T-helper 1 cell treated with Interleukin-12 subunit alpha and Interleukin-12 subunit beta and Interleukin-4 antibody, amounts not matched to agents 30 μg/mL and 1 μg/mL, for 36 hours (primary cell): ENCODE measurements around the gene SPATA6L.
"Not testable (repeated sequence)": the region's sequence is repeated elsewhere in the genome, so short reads cannot be mapped to it uniquely, and the experiment has no call there.

ENCODE experiments used
- H3K27ac Mint-ChIP-seq: one replicate; pipeline ENCODE4 v1.8.0; 2021; ENCODE audit warnings: mild to moderate bottlenecking, mixed read lengths
- H3K27me3 Mint-ChIP-seq: one replicate; pipeline ENCODE4 v1.8.0; 2021; ENCODE audit warnings: low read depth, mixed read lengths
- H3K36me3 Mint-ChIP-seq: one replicate; pipeline ENCODE4 v1.8.0; 2021; ENCODE audit warnings: low read depth, mixed read lengths
- H3K4me1 Mint-ChIP-seq: one replicate; pipeline ENCODE4 v1.8.0; 2021; ENCODE audit warnings: low read depth, mixed read lengths
- H3K4me3 Mint-ChIP-seq: one replicate; pipeline ENCODE4 v1.8.0; 2021; ENCODE audit warnings: mild to moderate bottlenecking, moderate library complexity, mixed read lengths
- H3K9me3 Mint-ChIP-seq: one replicate; pipeline ENCODE4 v1.8.0; 2021; ENCODE audit warnings: mixed read lengths

Gene SPATA6L

DNA sequence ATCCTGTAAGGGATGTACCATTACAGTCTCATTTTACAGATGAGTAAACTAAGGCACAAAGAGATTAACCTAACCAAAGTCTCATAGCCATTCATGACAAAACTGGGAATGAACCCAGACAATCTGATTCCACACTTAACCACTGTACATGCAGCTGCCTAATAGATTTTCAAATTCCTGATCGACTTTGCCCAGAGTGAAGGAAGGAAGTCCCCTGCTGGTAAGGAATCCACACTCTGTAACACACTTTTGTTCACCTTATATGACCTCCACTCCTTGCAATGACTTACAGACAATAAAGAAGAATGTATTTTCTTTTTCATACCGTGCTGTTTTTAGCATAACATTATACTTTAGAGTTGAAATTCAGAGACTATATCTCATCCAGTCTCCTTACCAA lies 35.4 kb downstream of the SPATA6L start:
- Mint-ChIP-seq H3K27me3 (peaks cover 4% of the 10 kb centered on the region), H3K27ac (no peak overlapping the region), H3K36me3 (no peaks in the 10 kb centered on the region), H3K4me3 (no peak overlapping the region), H3K9me3 (no peaks in the 10 kb centered on the region), H3K4me1 (peaks cover 2% of the 10 kb centered on the region)

DNA sequence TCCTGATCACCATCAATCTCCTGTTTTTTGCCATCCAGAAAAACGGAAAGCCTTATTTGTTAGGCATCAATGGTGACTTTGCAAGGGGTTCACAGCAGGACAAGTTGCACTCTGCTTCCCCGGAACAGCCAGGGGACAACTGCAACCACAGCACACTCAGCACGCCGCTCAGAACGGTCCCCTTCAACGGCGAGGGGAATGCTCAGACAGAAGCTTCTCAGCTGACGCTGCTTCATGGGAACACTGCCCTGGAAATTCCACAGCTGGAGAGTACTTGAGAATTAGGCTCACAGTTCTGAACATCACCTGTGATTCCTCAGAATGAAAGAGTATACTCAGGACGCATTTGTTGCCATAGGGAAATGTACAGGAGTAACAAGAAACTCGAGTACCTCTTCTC lies 44.3 kb downstream of the SPATA6L start:
- peaks cover 8% of the 10 kb centered on the region for H3K27me3 Mint-ChIP-seq
- H3K27ac Mint-ChIP-seq: no peak overlapping the region
- H3K9me3 Mint-ChIP-seq: peaks cover 9% of the 10 kb centered on the region
- H3K4me3 Mint-ChIP-seq: no peak overlapping the region
- peaks cover 5% of the 10 kb centered on the region for H3K36me3 Mint-ChIP-seq
- peaks cover 16% of the 10 kb centered on the region for H3K4me1 Mint-ChIP-seq

DNA sequence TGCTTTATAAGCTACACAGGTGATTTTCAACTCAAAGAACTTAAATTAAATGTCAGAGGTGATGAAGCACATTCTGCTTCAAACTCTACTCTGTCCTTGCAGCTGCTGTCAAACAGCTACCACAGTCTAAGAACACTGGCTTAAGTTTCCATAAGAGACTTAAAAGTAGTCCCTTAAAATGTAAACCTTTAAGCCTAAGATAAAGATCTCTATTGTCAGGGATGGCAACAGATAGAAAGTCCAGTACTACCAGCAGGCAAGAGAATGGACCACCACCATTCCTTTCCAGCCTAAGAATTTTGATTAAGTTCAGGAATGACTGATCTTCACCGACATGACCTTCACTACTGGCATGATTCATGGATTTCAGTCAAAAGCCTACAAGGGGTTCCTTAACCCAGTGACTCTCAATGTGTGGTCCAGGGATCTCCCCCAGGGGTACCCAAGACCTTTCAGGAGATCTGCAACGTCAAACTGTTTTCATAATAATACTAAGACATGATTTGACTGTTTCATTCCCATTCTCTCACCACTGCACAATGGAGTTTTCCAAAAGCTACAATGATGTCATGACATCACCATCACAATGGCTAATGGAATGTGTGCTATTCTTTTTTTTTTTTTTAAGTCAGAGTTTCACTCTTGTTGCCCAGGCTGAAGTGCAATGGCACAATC lies 45.3 kb downstream of the SPATA6L start:
- Mint-ChIP-seq H3K27me3 (peaks cover 5% of the 10 kb centered on the region), H3K27ac (no peak overlapping the region), H3K4me3 (no peak overlapping the region), H3K9me3 (peaks cover 9% of the 10 kb centered on the region), H3K36me3 (peaks cover 5% of the 10 kb centered on the region), H3K4me1 (peaks cover 16% of the 10 kb centered on the region)

DNA sequence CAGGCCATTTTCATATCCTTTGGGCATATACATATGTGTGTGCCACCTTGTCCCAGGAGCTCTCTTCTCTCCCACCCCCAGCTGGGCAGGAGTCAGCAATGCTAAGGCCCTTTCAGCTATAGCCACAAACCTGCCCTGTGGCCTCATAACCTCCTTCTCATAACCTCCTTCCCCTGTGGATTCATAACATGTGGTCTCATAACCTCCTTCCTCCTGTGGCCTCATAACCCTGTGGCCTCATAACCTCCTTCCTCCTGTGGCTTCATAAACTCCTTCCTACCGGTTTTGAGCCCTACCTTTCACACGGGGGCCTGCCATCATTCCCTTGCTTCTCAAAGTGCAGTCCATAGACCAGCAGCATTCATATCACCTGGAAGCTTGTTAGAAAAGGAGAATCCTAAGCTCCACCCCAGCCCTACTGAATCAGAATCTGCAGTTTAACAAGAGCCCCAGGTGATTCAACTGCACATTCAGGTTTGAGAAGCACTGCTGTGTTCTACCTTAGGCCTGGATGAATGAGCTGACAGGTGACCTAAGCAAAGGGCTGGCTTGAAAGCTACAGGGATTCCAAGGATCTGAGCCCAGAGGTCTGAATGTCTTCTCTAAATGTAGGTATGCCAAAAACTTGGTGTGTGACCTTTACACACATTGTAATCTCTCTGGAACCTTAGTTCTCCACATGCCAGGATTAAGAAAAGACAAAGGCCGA lies 46.1 kb downstream of the SPATA6L start:
- no peak overlapping the region for H3K4me3 Mint-ChIP-seq
- peaks cover 20% of the 10 kb centered on the region for H3K4me1 Mint-ChIP-seq
- peak overlapping the region; percentile 28 for H3K27ac Mint-ChIP-seq
- peaks cover 5% of the 10 kb centered on the region for H3K36me3 Mint-ChIP-seq
- peaks cover 4% of the 10 kb centered on the region for H3K27me3 Mint-ChIP-seq
- H3K9me3 Mint-ChIP-seq: peaks cover 9% of the 10 kb centered on the region

DNA sequence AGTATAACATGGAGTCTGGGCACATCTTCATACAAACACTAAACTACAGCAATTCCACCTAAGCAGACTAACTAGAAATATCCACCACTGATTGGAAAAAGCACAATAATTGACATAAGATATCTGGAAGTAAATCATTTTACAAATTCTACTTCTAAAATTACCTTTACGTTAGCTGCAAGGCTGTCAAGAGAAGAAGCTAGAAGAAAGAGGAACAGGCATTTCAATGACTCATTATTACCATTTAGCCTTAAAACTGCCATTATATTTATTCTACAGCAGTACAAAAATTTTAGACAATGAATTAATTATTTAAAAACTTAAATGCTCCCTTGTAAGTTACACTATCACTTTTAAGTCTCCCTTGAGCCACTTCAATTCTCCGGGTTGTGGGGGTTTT lies 47.6 kb downstream of the SPATA6L start:
- Mint-ChIP-seq H3K27ac (no peak overlapping the region), H3K9me3 (peaks cover 9% of the 10 kb centered on the region), H3K4me1 (peaks cover 23% of the 10 kb centered on the region), H3K4me3 (no peak overlapping the region), H3K36me3 (peaks cover 5% of the 10 kb centered on the region), H3K27me3 (peaks cover 4% of the 10 kb centered on the region)

DNA sequence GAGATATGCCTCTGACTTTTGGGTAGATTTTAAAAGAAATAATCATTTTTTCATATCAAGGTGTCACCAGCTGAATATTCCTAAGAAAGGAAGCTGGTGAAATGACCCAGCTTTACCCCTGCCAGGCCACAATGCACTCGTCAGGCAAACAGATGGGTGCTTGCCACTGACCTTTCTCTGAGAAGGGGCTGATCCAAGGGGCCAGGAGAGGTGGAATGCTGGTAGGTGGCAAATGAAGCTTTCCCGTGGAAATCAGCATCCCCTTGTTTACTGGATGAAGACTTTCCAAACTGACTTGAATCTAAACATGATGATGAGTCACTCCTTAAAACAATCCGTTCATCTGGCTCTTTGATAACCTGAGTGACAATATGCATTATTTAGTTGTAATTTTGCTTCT lies 48.5 kb downstream of the SPATA6L start:
- H3K4me1 Mint-ChIP-seq: peaks cover 23% of the 10 kb centered on the region
- H3K27me3 Mint-ChIP-seq: peaks cover 4% of the 10 kb centered on the region
- no peak overlapping the region for H3K27ac Mint-ChIP-seq

DNA sequence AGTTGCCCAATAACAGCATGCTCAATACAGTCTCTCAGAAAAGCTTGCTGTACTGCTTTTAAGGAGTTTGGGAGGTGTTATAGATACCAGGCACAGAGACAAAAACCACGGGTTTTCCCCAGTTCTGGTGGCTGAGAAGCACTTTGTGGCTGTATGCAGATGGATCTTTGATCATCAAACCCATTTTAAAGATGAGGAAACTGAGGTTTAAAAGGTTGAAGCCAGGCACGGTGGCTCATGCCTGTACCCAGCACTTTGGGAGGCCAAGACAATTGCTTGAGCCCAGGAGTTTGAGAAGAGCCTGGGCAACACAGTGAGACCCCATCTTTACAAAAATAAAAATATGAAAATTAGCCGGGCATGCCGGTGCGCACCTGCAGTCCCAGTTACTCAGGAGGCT lies 50.5 kb downstream of the SPATA6L start:
- peaks cover 15% of the 10 kb centered on the region for H3K9me3 Mint-ChIP-seq
- H3K27me3 Mint-ChIP-seq: peaks cover 9% of the 10 kb centered on the region
- no peak overlapping the region for H3K27ac Mint-ChIP-seq
- H3K4me1 Mint-ChIP-seq: peaks cover 20% of the 10 kb centered on the region
- H3K36me3 Mint-ChIP-seq: peaks cover 5% of the 10 kb centered on the region
- H3K4me3 Mint-ChIP-seq: no peak overlapping the region

More for the DNA sequence above, 48.5 kb downstream of the SPATA6L start:
- Mint-ChIP-seq H3K4me3 (no peak overlapping the region), H3K9me3 (peaks cover 9% of the 10 kb centered on the region), H3K36me3 (peaks cover 5% of the 10 kb centered on the region)

DNA sequence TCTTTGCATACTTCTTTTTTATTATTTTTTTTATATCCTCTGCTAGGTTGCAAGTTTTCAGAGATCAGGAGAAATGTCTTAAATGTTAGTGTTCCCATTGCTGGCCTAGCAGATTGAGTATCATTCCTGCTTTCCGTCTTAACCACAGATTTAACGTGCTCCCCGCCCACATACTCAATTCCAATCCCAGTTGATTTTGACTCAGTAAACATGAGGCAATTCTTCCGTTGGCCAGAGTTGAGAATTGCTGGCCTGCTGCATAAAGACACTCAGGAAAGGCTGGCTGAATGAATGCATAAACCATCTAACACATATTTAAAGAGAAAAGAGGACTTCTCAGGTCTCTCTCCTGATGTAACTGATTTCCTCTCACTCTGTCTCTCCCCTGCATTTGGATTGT lies 51.0 kb downstream of the SPATA6L start:
- H3K27ac Mint-ChIP-seq: no peak overlapping the region

DNA sequence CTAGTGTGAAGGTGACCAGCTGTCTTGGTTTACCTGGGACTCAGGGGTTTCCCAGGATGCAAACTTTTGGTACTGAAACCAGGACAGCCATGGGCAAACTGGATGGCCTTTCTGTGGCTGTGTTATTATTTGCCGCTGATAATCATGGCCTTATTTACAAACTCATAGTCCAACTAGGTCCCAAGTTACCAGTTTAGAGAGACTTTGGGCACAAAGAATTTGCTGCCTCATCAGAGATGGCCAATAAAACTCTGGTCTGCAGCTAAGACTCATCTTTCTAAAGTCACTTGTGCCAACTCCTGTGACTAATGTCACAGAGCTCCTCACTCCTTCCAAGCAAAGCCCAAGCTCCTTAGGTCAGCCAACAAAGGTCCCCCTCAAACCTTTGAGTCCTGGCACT lies 51.7 kb downstream of the SPATA6L start:
- Mint-ChIP-seq H3K9me3 (peaks cover 7% of the 10 kb centered on the region), H3K36me3 (no peaks in the 10 kb centered on the region), H3K27me3 (peaks cover 9% of the 10 kb centered on the region), H3K4me1 (peaks cover 10% of the 10 kb centered on the region), H3K4me3 (no peak overlapping the region), H3K27ac (no peak overlapping the region)

More for the DNA sequence above, 51.0 kb downstream of the SPATA6L start:
- peaks cover 9% of the 10 kb centered on the region for H3K27me3 Mint-ChIP-seq
- H3K36me3 Mint-ChIP-seq: peaks cover 2% of the 10 kb centered on the region
- peaks cover 10% of the 10 kb centered on the region for H3K9me3 Mint-ChIP-seq
- peaks cover 16% of the 10 kb centered on the region for H3K4me1 Mint-ChIP-seq
- H3K4me3 Mint-ChIP-seq: no peak overlapping the region

DNA sequence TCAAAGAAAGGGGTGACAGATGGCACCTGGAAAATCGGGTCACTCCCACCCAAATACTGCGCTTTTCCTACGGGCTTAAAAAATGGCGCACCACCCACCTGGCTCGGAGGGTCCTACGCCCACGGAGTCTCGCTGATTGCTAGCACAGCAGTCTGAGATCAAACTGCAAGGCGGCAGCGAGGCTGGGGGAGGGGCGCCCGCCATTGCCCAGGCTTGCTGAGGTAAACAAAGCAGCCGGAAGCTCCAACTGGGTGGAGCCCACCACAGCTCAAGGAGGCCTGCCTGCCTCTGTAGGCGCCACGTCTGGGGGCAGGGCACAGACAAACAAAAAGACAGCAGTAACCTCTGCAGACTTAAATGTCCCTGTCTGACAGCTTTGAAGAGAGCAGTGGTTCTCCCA lies 60.2 kb downstream of the SPATA6L start:
- peaks cover 11% of the 10 kb centered on the region for H3K4me1 Mint-ChIP-seq
- H3K27me3 Mint-ChIP-seq, H3K27ac Mint-ChIP-seq, H3K4me3 Mint-ChIP-seq, H3K36me3 Mint-ChIP-seq, H3K9me3 Mint-ChIP-seq: not testable (repeated sequence)

DNA sequence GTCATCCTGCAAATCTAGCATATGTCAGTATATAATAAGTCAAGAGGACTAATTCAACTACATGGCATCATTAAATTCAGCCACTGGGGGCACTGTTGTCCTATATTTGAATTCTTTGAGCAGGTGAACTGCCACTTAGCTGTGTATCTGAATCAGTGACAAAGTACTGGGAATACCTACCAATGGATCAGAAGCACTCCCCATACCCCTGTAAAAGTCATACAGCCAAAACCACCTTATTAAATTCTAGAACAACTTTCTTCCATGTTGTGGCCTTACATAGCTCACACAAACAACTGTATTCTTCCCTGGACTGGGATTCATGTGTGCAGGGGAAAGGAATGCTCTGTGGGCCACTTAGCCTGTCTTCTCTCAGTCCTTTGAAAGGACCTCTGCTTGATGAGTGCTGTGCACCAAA lies 61.6 kb downstream of the SPATA6L start:
- Mint-ChIP-seq H3K27me3 (no peaks in the 10 kb centered on the region), H3K27ac (no peak overlapping the region), H3K4me3 (no peak overlapping the region), H3K4me1 (peaks cover 22% of the 10 kb centered on the region), H3K9me3 (no peaks in the 10 kb centered on the region), H3K36me3 (no peaks in the 10 kb centered on the region)

DNA sequence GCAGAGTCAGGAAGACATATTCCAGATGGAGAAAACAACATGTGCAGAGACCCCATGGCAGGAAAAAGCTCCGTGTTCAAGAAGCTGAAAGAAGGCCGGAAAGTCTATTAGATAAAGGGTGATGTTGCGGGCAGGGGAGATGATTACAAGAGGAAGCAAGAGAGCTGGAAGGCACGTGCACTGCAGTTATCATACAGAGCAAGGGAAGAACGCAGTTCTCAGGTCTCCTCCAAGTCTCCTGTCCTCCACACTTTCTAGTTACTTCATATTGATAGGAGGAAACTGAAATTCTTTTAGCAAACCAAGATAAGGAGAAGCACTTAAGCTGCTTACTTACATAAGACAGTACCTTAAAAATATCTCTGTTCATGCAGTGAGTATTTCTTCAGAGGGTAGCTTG lies 62.5 kb downstream of the SPATA6L start:
- Mint-ChIP-seq H3K36me3 (no peaks in the 10 kb centered on the region), H3K27ac (no peak overlapping the region), H3K4me1 (peaks cover 22% of the 10 kb centered on the region), H3K27me3 (no peaks in the 10 kb centered on the region), H3K4me3 (no peak overlapping the region), H3K9me3 (no peaks in the 10 kb centered on the region)

DNA sequence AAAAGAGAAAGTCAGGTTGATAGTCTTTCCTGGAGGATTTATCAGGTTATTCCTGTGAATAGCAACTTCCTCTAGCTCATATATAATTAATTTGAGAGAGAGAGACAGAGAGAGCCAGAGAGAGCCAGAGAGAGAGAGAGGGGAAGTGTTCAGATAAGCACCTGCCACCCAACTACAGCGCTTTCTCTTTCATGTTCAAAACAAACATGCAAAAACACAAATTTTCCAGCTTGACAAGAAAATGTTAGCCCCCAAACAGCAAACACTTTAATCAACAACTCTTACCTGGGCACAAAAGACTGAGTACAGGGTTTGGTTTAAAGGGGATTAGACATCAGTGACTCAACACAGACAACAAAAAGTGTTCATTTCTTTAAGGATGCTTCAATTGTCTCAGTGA lies 65.9 kb downstream of the SPATA6L start:
- peaks cover 31% of the 10 kb centered on the region for H3K4me1 Mint-ChIP-seq
- H3K36me3 Mint-ChIP-seq: no peaks in the 10 kb centered on the region
- H3K9me3 Mint-ChIP-seq: no peaks in the 10 kb centered on the region
- no peak overlapping the region for H3K4me3 Mint-ChIP-seq
- peak overlapping the region; percentile 49 for H3K27ac Mint-ChIP-seq
- no peaks in the 10 kb centered on the region for H3K27me3 Mint-ChIP-seq

DNA sequence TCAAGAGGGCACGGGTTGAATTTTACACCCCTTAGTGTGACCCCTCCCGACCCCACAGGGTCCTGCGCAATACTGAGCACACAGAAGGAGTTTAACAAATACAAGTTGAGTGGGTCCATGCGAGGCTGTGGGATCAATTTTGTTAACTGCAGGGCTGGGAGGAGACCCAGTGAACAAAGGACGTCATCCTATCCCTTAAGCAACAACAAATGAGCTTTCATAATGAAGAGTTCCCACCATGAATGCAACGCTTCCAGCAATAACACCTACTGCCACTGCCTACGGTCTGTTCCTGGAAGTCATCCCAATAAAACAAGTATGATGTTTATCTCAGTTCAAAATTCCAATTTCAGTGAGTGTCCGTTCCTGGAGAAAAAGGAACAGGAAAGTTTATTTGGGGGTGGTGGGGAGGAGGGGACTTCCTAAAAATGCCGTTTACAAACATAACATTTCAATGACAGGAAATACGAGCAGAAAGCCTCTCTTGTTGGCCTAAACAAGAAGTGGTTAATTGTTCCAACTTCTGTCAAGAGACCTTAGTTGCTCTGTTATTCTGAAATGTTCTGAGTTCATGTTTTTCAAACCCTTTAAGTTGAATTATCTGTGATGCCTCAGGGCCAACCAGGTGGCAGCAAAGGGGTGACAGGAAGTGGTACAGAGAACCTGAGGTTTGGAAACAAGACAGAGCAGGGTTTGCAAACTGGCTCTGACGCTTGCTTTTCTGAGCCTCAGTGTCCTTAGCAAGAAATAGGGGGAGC lies 69.9 kb downstream of the SPATA6L start:
- Mint-ChIP-seq H3K9me3 (no peaks in the 10 kb centered on the region), H3K4me1 (peaks cover 25% of the 10 kb centered on the region), H3K27me3 (peaks cover 9% of the 10 kb centered on the region), H3K4me3 (peak overlapping the region; percentile 12), H3K27ac (peak overlapping the region; percentile 73), H3K36me3 (no peaks in the 10 kb centered on the region)

DNA sequence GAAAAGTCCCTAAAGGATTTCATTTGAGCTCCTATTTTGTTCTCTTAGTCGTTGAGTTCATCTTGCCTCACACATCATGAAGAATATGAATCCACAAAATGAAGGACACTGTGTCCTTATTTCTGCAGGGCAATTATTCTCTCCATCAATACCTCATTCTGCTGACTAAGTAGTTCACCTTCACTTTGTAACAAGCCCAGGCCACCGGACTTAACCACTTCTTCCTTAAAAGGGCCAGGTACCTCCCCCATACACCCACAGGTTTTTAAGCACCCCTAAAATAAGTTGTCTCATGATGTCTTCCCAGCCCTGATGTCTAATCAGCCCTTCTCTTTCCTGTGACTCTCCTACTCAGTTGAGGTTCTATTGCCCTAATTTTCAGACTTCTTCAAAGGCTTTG lies 71.3 kb downstream of the SPATA6L start:
- Mint-ChIP-seq H3K4me1 (peaks cover 14% of the 10 kb centered on the region), H3K27me3 (peaks cover 9% of the 10 kb centered on the region), H3K4me3 (no peak overlapping the region), H3K9me3 (no peaks in the 10 kb centered on the region), H3K27ac (peak overlapping the region; percentile 4), H3K36me3 (no peaks in the 10 kb centered on the region)
